ENCODE data around the gene GJA3. TPM values are rescaled to one million over a fixed set of nuclear protein-coding genes. Genes with fewer than 3 reads are reported as not detected.

The GJA3 gene
- total and polyA plus RNA-seq, 2 of the 8 experiments (the other 6 are each of a cell fraction or from before 2014, with no cell fraction given): 0.12 to 0.60 TPM

- Histone ChIP-seq H3K23me2 (ENCODE audit: low read depth, low read length) (peaks cover 21% of the 10 kb centered on the region; the same call in 1 of the 2 replicates), H3K56ac (replicated peaks; ENCODE audit: insufficient read length, low read depth, low read length) (no peak overlapping the region), H3K4me3 (ENCODE audit: extremely low read depth in 1 of 4, insufficient read depth in 2 of 4, low read depth in 3 of 4, low read length in 4 of 4) (no peak overlapping the region), H3K4me2 (ENCODE audit: insufficient read depth in 1 of 2, low read depth in 2 of 2, low read length in 2 of 2) (no peak overlapping the region), H3K79me1 (ENCODE audit: low read depth, low read length) (no peaks in the 10 kb centered on the region), H4K20me1 (replicated peaks in 1 of 2; ENCODE audit: control insufficient read depth in 1 of 2, insufficient read depth in 2 of 2, low read length in 2 of 2) (no peaks in the 10 kb centered on the region), H3K23ac (ENCODE audit: insufficient read length) (no peak overlapping the region), H2BK15ac (ENCODE audit: low read length) (no peak overlapping the region), H3K9me3 (ENCODE audit: insufficient read depth in 2 of 2, low read depth in 1 of 2, low read length in 1 of 2) (no peaks in the 10 kb centered on the region), H4K91ac (replicated peaks; ENCODE audit: insufficient read length, low read length) (no peak overlapping the region), H2BK20ac (ENCODE audit: low read length) (no peak overlapping the region), H2BK5ac (ENCODE audit: low read depth, low read length) (no peak overlapping the region), H3K27ac (ENCODE audit: low read depth, low read length) (no peak overlapping the region), H3K4me1 (replicated peaks in 1 of 4; ENCODE audit: control insufficient read depth in 3 of 4, insufficient read depth in 4 of 4, low read length in 3 of 4) (peaks cover 2 to 7% (median 3%) of the 10 kb centered on the region in 4 experiments), H4K8ac (ENCODE audit: extremely low read depth, insufficient read depth, low read length) (no peak overlapping the region), H3K36me3 (ENCODE audit: control insufficient read depth in 2 of 4, insufficient read depth in 4 of 4, low read length in 3 of 4) (no peaks in the 10 kb centered on the region), H3K27me3 (replicated peaks in 1 of 4; ENCODE audit: control insufficient read depth in 3 of 4, extremely low read depth in 1 of 4, insufficient read depth in 3 of 4, low read length in 3 of 4) (peaks cover 0 to 20% (median 12%) of the 10 kb centered on the region in 4 experiments; a peak in 6 of 7 replicates), H2AFZ (ENCODE audit: low read length) (no peak overlapping the region), H3K4ac (replicated peaks; ENCODE audit: insufficient read length, low read depth, low read length) (no peak overlapping the region), H2BK12ac (ENCODE audit: low read depth, low read length) (no peak overlapping the region), H2BK120ac (replicated peaks; ENCODE audit: low read depth, low read length) (no peak overlapping the region), H3K79me2 (ENCODE audit: control insufficient read depth in 1 of 2, insufficient read depth in 2 of 2, low read length in 2 of 2) (no peaks in the 10 kb centered on the region), H4K5ac (ENCODE audit: insufficient read length, low read depth, low read length) (no peak overlapping the region), H2AK5ac (ENCODE audit: low read depth, low read length) (no peak overlapping the region), H3K18ac (ENCODE audit: extremely low read depth, low read length) (no peak overlapping the region), H3K14ac (ENCODE audit: insufficient read length) (no peak overlapping the region), H3K9ac (replicated peaks in 1 of 4; ENCODE audit: extremely low read depth in 1 of 4, low read depth in 3 of 4, low read length in 3 of 4) (no peak overlapping the region)
- ChIA-PET CTCF (ENCODE audit: partially characterized antibody) (interaction anchor here (0.6 to 2.6 kb wide), 5 partner anchors 9 to 39 kb away, joined by 3 to 10 read pairs (median 4); no protein-coding TSS in a partner anchor), POLR2A (ENCODE audit: partially characterized antibody) (interaction anchor here (0.9 kb wide), 1 partner anchor 262 kb away, joined by 4 read pairs; the partner anchor contains the start of gene ZMYM5)
- 91% methylated on average over 4 of the region's 4 CpGs; no CpG with 5 or more reads in 1 of the 2 experiments for WGBS, 2 experiments (ENCODE audit: extremely low coverage in 1 of 2, insufficient coverage in 1 of 2, insufficient read length in 1 of 2, insufficient replicate concordance in 2 of 2, low coverage in 1 of 2, low lambda C conversion rate in 2 of 2, missing lambda C conversion rate in 1 of 2)
- FAIRE-seq (no peak), DNase-seq (ENCODE audit: low read depth in 1 of 2, low spot score in 2 of 2) (no peak)
- TF ChIP-seq TAF7 (optimal IDR thresholded peaks at IDR 0.05; ENCODE audit: borderline replicate concordance, low read depth, low read length) (no peak), EGR1 (IDR thresholded peaks at IDR 0.05; ENCODE audit: borderline replicate concordance, low read depth, low read length) (no peak), RNF2 (IDR thresholded peaks at IDR 0.05; ENCODE audit: borderline replicate concordance, low read depth, low read length, missing control alignments, poor library complexity, severe bottlenecking) (no peak), ZNF274 (IDR thresholded peaks at IDR 0.05; ENCODE audit: borderline replicate concordance, extremely low read depth, low read length) (no peak), RBBP5 (IDR thresholded peaks at IDR 0.05; ENCODE audit: borderline replicate concordance, low read depth, low read length) (no peak), SP1 (IDR thresholded peaks at IDR 0.05; ENCODE audit: low read depth, low read length) (no peak), BCL11A (IDR thresholded peaks at IDR 0.05; ENCODE audit: low read depth in 2 of 2, low read length in 2 of 2) (no peak), GABPA (IDR thresholded peaks at IDR 0.05; ENCODE audit: borderline replicate concordance, insufficient read depth, low read length) (no peak), SIN3A (conservative IDR thresholded peaks at IDR 0.05 in 1 of 2, IDR thresholded peaks at IDR 0.05 in 1 of 2; ENCODE audit: low read depth in 1 of 2, low read length in 2 of 2) (no peak), HDAC6 (IDR thresholded peaks at IDR 0.05; ENCODE audit: low read depth, low read length) (no peak), USF2 (IDR thresholded peaks at IDR 0.05; ENCODE audit: low read length) (no peak)
Measured at GRCh38 chr13:20125129-20125782, 35.6 kb downstream of the GJA3 start.
